SK-N-SH (cell line): ENCODE results near the gene STX18.

Experiments used
- CTCF ChIP-seq: fragments of 200-600 bp; sonication (generic); IDR thresholded peaks from 2 replicates; pipeline ENCODE4 v1.6.1; 2017; ENCODE audit warnings: antibody characterized with exemption, mild to moderate bottlenecking, moderate library complexity
- GABPA ChIP-seq: IDR thresholded peaks from 2 replicates; pipeline ENCODE4 v1.4.0; 2012; ENCODE audit warnings: low read depth, mild to moderate bottlenecking
- JUND ChIP-seq: IDR thresholded peaks from 2 replicates; pipeline ENCODE4 v1.4.0; 2012

- TF ChIP-seq JUND, result no peak
- no peak for TF ChIP-seq CTCF
- no peak for TF ChIP-seq GABPA
Observed at GRCh38 chr4:4502694-4503311, 39.0 kb downstream of the STX18 start.
